Measurements from ENCODE around the gene CNTD1. TPM values are rescaled to one million over a fixed set of nuclear protein-coding genes. Genes with fewer than 3 reads are reported as not detected.

Gene CNTD1
- total and polyA plus RNA-seq, 7 experiments from 2014 or later = 0.24 to 0.32 TPM; not detected in 5

DNA sequence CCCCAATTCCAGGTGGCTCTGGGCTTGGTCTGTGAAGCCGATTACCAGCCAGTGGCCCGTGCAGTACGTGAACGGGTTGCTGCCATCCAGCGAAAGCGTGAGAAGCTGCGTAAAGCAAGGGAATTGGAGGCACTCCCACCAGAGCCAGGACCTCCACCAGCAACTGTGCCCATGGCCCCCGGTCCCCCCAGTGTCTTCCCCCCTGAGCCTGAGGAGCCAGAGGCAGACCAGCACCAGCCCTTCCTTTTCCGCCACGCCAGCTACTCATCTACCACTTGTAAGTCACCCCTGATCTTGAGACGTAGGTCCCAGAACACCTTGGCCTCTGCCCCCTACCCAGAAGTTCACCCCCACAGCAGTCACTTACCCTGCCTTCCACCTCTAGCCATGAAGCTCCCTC lies 11.4 kb upstream of the CNTD1 start:
- peaks cover 7 to 28% (median 24%) of the 10 kb centered on the region in 7 donors for H3K4me1 Mint-ChIP-seq
- H3K27me3 ChIP-seq (ENCODE audit: control insufficient read depth in 2 of 2, insufficient read depth in 2 of 2, low read length in 2 of 2) = peaks cover 0 to 19% of the 10 kb centered on the region in 2 donors

DNA sequence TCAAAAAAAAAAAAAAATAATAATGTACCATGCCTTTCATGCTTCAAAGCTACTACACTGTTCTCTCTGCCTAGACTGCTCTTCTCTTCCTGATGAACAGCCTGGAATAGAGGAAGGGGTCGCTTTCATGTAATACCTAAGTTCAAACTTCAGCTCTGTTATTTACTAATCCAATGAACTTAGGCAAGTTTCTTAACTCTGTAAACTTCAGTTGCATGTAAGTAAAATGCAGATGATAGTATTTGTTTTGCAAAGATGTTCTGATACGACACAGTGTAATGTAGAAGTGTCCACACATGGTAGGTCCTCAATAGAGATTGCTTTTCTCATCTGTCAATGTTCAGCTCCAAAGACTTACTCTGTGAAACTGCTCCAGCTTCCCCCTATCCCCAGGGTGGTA lies 6.7 kb upstream of the CNTD1 start:
- Mint-ChIP-seq H3K9me3 (peaks cover 0 to 6% (median 0%) of the 10 kb centered on the region in 11 donors), H3K27me3 (peaks cover 13 to 27% (median 18%) of the 10 kb centered on the region in 5 donors), H3K27ac (no peak overlapping the region), H3K36me3 (peaks cover 0 to 9% (median 5%) of the 10 kb centered on the region in 5 donors), H3K4me1 (peaks cover 9 to 14% (median 10%) of the 10 kb centered on the region in 7 donors), H3K4me3 (no peak overlapping the region)
- Histone ChIP-seq H3K4me3 (ENCODE audit: low read length) (no peak overlapping the region), H3K27ac (ENCODE audit: low read depth, low read length) (no peak overlapping the region), H3K27me3 (ENCODE audit: control insufficient read depth in 2 of 2, insufficient read depth in 2 of 2, low read length in 2 of 2) (no peaks in the 10 kb centered on the region), H3K4me1 (ENCODE audit: control insufficient read depth in 2 of 2, insufficient read depth in 2 of 2, low read length in 2 of 2) (no peaks in the 10 kb centered on the region), H3K9me3 (ENCODE audit: control insufficient read depth in 2 of 3, low read length in 3 of 3) (no peaks in the 10 kb centered on the region), H3K36me3 (ENCODE audit: control insufficient read depth in 2 of 3, insufficient read depth in 3 of 3, low read length in 3 of 3) (no peaks in the 10 kb centered on the region)
- ChIA-PET POLR2A (interaction anchor here (0.6 to 0.7 kb wide), 2 partner anchors 480 to 775 kb away, joined by 3 read pairs; partner anchors contain the start of gene DNAJC7), CTCF (interaction anchor here (0.9 kb wide), 1 partner anchor 11 kb away, joined by 3 read pairs; no protein-coding TSS in a partner anchor)
- DNase-seq (no peak), ATAC-seq (no peak)
- intact Hi-C loops (cut with micrococcal nuclease) = no loop called here

More for the DNA sequence above, 11.4 kb upstream of the CNTD1 start:
- Mint-ChIP-seq H3K4me3 (peak overlapping the region in 1 of 10 donors; percentile 79), H3K27ac (no peak overlapping the region), H3K36me3 (peaks cover 0 to 11% (median 0%) of the 10 kb centered on the region in 5 donors), H3K27me3 (peaks cover 51 to 72% (median 62%) of the 10 kb centered on the region in 5 donors), H3K9me3 (peaks cover 0 to 6% (median 0%) of the 10 kb centered on the region in 11 donors)
- no peak overlapping the region for H3K27ac ChIP-seq (ENCODE audit: low read depth, low read length)
- ChIA-PET POLR2A (interaction anchor here (1.0 kb wide), 1 partner anchor 11 kb away, joined by 3 read pairs; no protein-coding TSS in a partner anchor), CTCF (no interaction called here)
- intact Hi-C loops (cut with micrococcal nuclease) = no loop called here
- DNase-seq (no peak), ATAC-seq (no peak)
- H3K9me3 ChIP-seq (ENCODE audit: control insufficient read depth in 2 of 3, low read length in 3 of 3) = no peaks in the 10 kb centered on the region
- H3K4me3 ChIP-seq (ENCODE audit: low read length) = no peak overlapping the region
- peaks cover 6 to 16% of the 10 kb centered on the region in 2 donors for H3K4me1 ChIP-seq (ENCODE audit: control insufficient read depth in 2 of 2, insufficient read depth in 2 of 2, low read length in 2 of 2)
- H3K36me3 ChIP-seq (ENCODE audit: control insufficient read depth in 2 of 3, insufficient read depth in 3 of 3, low read length in 3 of 3) = no peaks in the 10 kb centered on the region

DNA sequence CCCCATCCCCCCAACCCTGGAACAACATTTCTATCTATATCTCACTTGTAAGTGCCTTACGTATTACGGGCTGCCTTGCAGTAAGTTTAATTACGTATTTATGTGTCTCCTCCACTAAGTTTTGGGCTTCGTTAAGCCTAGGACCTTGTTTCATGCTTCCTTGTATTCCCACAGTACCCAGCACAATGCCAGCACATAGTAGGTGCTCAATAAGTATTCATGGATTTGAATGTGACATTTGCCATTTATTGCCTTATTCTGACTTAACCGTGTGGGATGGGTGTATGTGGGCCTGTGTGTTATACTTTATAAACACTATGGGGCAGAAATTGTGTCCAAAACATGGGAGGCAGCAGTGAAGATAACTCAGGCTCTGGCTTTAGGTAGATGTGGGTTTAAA lies 6.1 kb upstream of the CNTD1 start:
- POLR2A ChIA-PET = no interaction called here
- no peaks in the 10 kb centered on the region for H3K36me3 ChIP-seq (ENCODE audit: control insufficient read depth in 2 of 3, insufficient read depth in 3 of 3, low read length in 3 of 3)
- no peak overlapping the region for H3K4me3 ChIP-seq (ENCODE audit: low read length)
- Mint-ChIP-seq H3K9me3 (peaks cover 0 to 6% (median 0%) of the 10 kb centered on the region in 11 donors), H3K36me3 (peaks cover 0 to 9% (median 5%) of the 10 kb centered on the region in 5 donors), H3K4me3 (no peak overlapping the region), H3K27me3 (peaks cover 8 to 23% (median 12%) of the 10 kb centered on the region in 5 donors), H3K27ac (no peak overlapping the region), H3K4me1 (peaks cover 12 to 19% (median 16%) of the 10 kb centered on the region in 7 donors)
- no peak overlapping the region for H3K27ac ChIP-seq (ENCODE audit: low read depth, low read length)
- no peak for DNase-seq
- ATAC-seq = no peak
- H3K27me3 ChIP-seq (ENCODE audit: control insufficient read depth in 2 of 2, insufficient read depth in 2 of 2, low read length in 2 of 2) = no peaks in the 10 kb centered on the region
- intact Hi-C loops (cut with micrococcal nuclease) = no loop called here
- H3K9me3 ChIP-seq (ENCODE audit: control insufficient read depth in 2 of 3, low read length in 3 of 3) = no peaks in the 10 kb centered on the region
- peaks cover 2 to 4% of the 10 kb centered on the region in 2 donors for H3K4me1 ChIP-seq (ENCODE audit: control insufficient read depth in 2 of 2, insufficient read depth in 2 of 2, low read length in 2 of 2)
- CTCF ChIA-PET = no interaction called here

DNA sequence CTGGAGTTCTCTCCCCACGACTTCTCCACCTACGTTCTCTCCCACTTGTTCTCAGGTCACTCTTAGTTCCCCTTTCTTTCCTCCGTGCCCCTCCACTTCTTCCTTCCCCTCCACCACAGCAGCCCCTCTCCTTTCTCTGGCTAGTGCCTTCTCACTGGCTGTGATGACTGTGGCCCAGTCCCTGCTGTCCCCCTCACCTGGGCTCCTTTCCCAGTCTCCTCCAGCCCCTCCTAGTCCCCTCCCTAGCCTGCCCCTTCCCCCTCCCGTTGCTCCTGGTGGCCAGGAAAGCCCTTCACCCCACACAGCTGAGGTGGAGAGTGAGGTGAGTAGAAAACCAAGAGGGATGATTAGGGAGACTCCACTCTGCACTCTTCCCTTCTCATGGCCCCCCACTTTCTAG lies 3.6 kb upstream of the CNTD1 start:
- CTCF ChIA-PET = no interaction called here
- peaks cover 22 to 34% (median 31%) of the 10 kb centered on the region in 7 donors for H3K4me1 Mint-ChIP-seq
- no peak overlapping the region for H3K27ac ChIP-seq (ENCODE audit: low read depth, low read length)
- DNase-seq (no peak), ATAC-seq (no peak)
- no peak overlapping the region for H3K27ac Mint-ChIP-seq
- H3K36me3 ChIP-seq (ENCODE audit: control insufficient read depth in 2 of 3, insufficient read depth in 3 of 3, low read length in 3 of 3) = peaks cover 0 to 4% (median 0%) of the 10 kb centered on the region in 3 experiments
- peaks cover 0 to 8% (median 3%) of the 10 kb centered on the region in 5 donors for H3K27me3 Mint-ChIP-seq
- intact Hi-C loops (cut with micrococcal nuclease) = no loop called here
- POLR2A ChIA-PET = interaction anchor here (4.2 kb wide), 1 partner anchor 22 kb away, joined by 19 read pairs; the partner anchor contains the start of gene VPS25
- H3K27me3 ChIP-seq (ENCODE audit: control insufficient read depth in 2 of 2, insufficient read depth in 2 of 2, low read length in 2 of 2) = no peaks in the 10 kb centered on the region
- peaks cover 8 to 10% of the 10 kb centered on the region in 2 donors for H3K4me1 ChIP-seq (ENCODE audit: control insufficient read depth in 2 of 2, insufficient read depth in 2 of 2, low read length in 2 of 2)
- no peak overlapping the region for H3K4me3 Mint-ChIP-seq
- H3K9me3 ChIP-seq (ENCODE audit: control insufficient read depth in 2 of 3, low read length in 3 of 3) = no peaks in the 10 kb centered on the region
- peaks cover 0 to 13% (median 5%) of the 10 kb centered on the region in 5 donors for H3K36me3 Mint-ChIP-seq
- H3K4me3 ChIP-seq (ENCODE audit: low read length) = no peak overlapping the region
- peaks cover 0 to 5% (median 0%) of the 10 kb centered on the region in 11 donors for H3K9me3 Mint-ChIP-seq

DNA sequence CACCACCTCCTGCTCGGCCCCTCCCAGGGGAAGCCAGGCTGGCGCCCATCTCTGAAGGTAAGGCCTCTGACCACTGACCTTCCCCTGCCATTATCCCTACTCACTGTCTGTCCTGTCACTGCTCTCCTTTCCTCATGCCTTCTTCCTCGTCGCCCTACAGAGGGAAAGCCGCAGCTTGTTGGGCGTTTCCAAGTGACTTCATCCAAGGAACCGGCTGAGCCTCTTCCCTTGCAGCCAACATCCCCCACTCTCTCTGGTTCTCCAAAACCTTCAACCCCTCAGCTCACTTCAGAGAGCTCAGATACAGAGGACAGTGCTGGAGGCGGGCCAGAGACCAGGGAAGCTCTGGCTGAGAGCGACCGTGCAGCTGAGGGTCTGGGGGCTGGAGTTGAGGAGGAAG lies 3.2 kb upstream of the CNTD1 start:
- Histone ChIP-seq H3K27ac (ENCODE audit: low read depth, low read length) (no peak overlapping the region), H3K4me1 (ENCODE audit: control insufficient read depth in 2 of 2, insufficient read depth in 2 of 2, low read length in 2 of 2) (peaks cover 8 to 10% of the 10 kb centered on the region in 2 donors), H3K4me3 (ENCODE audit: low read length) (no peak overlapping the region), H3K36me3 (ENCODE audit: control insufficient read depth in 2 of 3, insufficient read depth in 3 of 3, low read length in 3 of 3) (peaks cover 0 to 4% (median 0%) of the 10 kb centered on the region in 3 experiments), H3K9me3 (ENCODE audit: control insufficient read depth in 2 of 3, low read length in 3 of 3) (no peaks in the 10 kb centered on the region), H3K27me3 (ENCODE audit: control insufficient read depth in 2 of 2, insufficient read depth in 2 of 2, low read length in 2 of 2) (no peaks in the 10 kb centered on the region)
- H3K9me3 Mint-ChIP-seq = peaks cover 0 to 3% (median 0%) of the 10 kb centered on the region in 11 donors
- no peak for DNase-seq
- intact Hi-C loops (cut with micrococcal nuclease) = no loop called here
- no peak for ATAC-seq
- H3K4me3 Mint-ChIP-seq = peak overlapping the region in 4 of 10 donors; percentile 33 to 54 (median 44)
- H3K4me1 Mint-ChIP-seq = peaks cover 22 to 34% (median 31%) of the 10 kb centered on the region in 7 donors
- ChIA-PET CTCF (no interaction called here), POLR2A (interaction anchor here (0.6 to 4.2 kb wide), 2 partner anchors 22 to 781 kb away, joined by 3 to 19 read pairs; partner anchors contain the start of gene VPS25)
- peak overlapping the region in 2 of 9 donors; percentile 43 to 76 for H3K27ac Mint-ChIP-seq
- peaks cover 0 to 13% (median 5%) of the 10 kb centered on the region in 5 donors for H3K36me3 Mint-ChIP-seq
- peaks cover 0 to 11% (median 0%) of the 10 kb centered on the region in 5 donors for H3K27me3 Mint-ChIP-seq

DNA sequence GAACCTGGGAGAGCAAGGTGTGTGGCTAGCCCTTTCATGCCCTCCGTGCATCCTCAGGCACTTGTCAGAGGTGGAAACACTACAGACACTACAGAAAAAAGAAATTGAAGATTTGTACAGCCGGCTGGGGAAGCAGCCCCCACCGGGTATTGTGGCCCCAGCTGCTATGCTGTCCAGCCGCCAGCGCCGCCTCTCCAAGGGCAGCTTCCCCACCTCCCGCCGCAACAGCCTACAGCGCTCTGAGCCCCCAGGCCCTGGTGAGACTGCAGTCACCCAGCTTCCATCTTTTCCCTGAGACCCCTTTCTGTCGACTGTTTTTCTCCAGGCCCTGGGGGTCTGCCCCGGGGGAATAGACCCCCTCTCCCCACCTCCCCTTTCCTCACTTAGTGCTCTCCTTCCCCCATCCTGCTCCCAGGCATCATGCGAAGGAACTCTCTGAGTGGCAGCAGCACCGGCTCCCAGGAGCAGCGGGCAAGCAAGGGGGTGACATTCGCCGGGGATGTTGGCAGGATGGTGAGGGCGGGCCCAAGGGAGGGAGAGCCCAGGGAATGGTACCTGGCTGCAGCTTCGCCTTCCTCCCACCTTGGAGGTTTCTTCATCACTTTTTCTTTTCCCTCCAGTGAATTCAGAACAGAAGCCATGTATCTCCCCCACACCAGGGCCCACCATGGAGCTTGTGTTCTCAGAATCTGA lies 2.4 kb upstream of the CNTD1 start:
- DNase-seq (no peak), ATAC-seq (no peak)
- peaks cover 0 to 4% (median 0%) of the 10 kb centered on the region in 3 experiments for H3K36me3 ChIP-seq (ENCODE audit: control insufficient read depth in 2 of 3, insufficient read depth in 3 of 3, low read length in 3 of 3)
- ChIA-PET POLR2A (interaction anchor here (0.6 to 4.2 kb wide), 3 partner anchors 23 to 781 kb away, joined by 3 to 19 read pairs (median 4); partner anchors contain the start of gene VPS25), CTCF (no interaction called here)
- H3K4me3 ChIP-seq (ENCODE audit: low read length) = no peak overlapping the region
- peaks cover 8 to 10% of the 10 kb centered on the region in 2 donors for H3K4me1 ChIP-seq (ENCODE audit: control insufficient read depth in 2 of 2, insufficient read depth in 2 of 2, low read length in 2 of 2)
- H3K27me3 Mint-ChIP-seq = peaks cover 0 to 10% (median 0%) of the 10 kb centered on the region in 5 donors
- H3K9me3 ChIP-seq (ENCODE audit: control insufficient read depth in 2 of 3, low read length in 3 of 3) = no peaks in the 10 kb centered on the region
- no peak overlapping the region for H3K27ac Mint-ChIP-seq
- no peaks in the 10 kb centered on the region for H3K27me3 ChIP-seq (ENCODE audit: control insufficient read depth in 2 of 2, insufficient read depth in 2 of 2, low read length in 2 of 2)
- peaks cover 0 to 2% (median 0%) of the 10 kb centered on the region in 11 donors for H3K9me3 Mint-ChIP-seq
- peaks cover 0 to 13% (median 5%) of the 10 kb centered on the region in 5 donors for H3K36me3 Mint-ChIP-seq
- intact Hi-C loops (cut with micrococcal nuclease) = no loop called here
- H3K4me1 Mint-ChIP-seq = peaks cover 22 to 34% (median 31%) of the 10 kb centered on the region in 7 donors
- H3K4me3 Mint-ChIP-seq = peak overlapping the region in 6 of 10 donors; percentile 33 to 92 (median 46)
- H3K27ac ChIP-seq (ENCODE audit: low read depth, low read length) = no peak overlapping the region

All from naive thymus-derived CD4-positive, alpha-beta T cell (primary cell).